Mesothelial cell of epicardium (in vitro differentiated cells): ENCODE results near the gene TNFRSF17. TPM values are rescaled to one million over a fixed set of nuclear protein-coding genes. Genes with fewer than 3 reads are reported as not detected.

Experiments used
- DNase-seq, 2 experiments: peaks; one replicate each; pipeline ENCODE4 v3.0.0; 2021; ENCODE audit warnings: low spot score in 2 of 2; ENCODE audit not compliant: unreplicated experiment in 2 of 2
- H3K27ac Mint-ChIP-seq: 2 replicates; pipeline ENCODE4 v1.8.0; 2021; ENCODE audit warnings: mixed read lengths
- H3K27me3 Mint-ChIP-seq: 2 replicates; pipeline ENCODE4 v1.8.0; 2021; ENCODE audit warnings: low read depth, mixed read lengths
- H3K36me3 Mint-ChIP-seq: 2 replicates; pipeline ENCODE4 v1.8.0; 2021; ENCODE audit warnings: mixed read lengths
- H3K4me1 Mint-ChIP-seq: 2 replicates; pipeline ENCODE4 v1.8.0; 2021; ENCODE audit warnings: mixed read lengths
- H3K4me3 Mint-ChIP-seq: 2 replicates; pipeline ENCODE4 v1.8.0; 2021; ENCODE audit warnings: mild to moderate bottlenecking, moderate library complexity, mixed read lengths
- H3K9me3 Mint-ChIP-seq: 2 replicates; pipeline ENCODE4 v1.8.0; 2021; ENCODE audit warnings: mixed read lengths
- CTCF ChIP-seq: fragments of 200-600 bp; sonication (generic); IDR thresholded peaks from one replicate; pipeline ENCODE4 v1.5.0; 2021; ENCODE audit warnings: antibody characterized with exemption; ENCODE audit not compliant: unreplicated experiment
- total RNA-seq: library from RNA; stranded (reverse); gene quantifications from 3 replicates; pipeline ENCODE4 v1.2.1, GENCODE V29; 2021

Gene TNFRSF17
- total RNA-seq, 1 donor from 2014 or later, result not detected

DNA sequence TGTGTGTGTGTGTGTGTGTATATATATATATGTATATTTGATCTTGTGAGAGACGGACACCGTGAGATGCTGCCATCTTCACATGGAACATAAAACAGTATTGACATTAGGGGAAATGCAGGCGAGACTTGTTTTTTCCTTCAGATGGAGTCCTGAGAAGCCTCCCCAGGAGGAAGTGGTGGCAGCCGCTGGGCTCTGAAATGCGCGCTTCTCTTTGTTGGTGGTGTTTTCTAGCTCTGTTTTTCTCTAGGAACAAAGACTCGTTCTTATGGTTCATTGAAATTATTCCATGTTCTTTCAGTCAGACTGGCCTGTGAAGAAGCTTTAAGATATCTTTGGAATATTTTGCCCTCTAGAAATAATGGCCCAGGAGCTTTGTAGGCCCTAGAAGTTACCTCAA, 44.5 kb downstream of the TNFRSF17 start:
- DNase-seq, result no peak
- Mint-ChIP-seq H3K4me3 (no peak overlapping the region), H3K4me1 (peaks cover 3% of the 10 kb centered on the region), H3K27me3 (no peaks in the 10 kb centered on the region), H3K9me3 (no peaks in the 10 kb centered on the region), H3K27ac (peak overlapping the region; percentile 12), H3K36me3 (peaks cover 5% of the 10 kb centered on the region)
- TF ChIP-seq CTCF, result no peak

DNA sequence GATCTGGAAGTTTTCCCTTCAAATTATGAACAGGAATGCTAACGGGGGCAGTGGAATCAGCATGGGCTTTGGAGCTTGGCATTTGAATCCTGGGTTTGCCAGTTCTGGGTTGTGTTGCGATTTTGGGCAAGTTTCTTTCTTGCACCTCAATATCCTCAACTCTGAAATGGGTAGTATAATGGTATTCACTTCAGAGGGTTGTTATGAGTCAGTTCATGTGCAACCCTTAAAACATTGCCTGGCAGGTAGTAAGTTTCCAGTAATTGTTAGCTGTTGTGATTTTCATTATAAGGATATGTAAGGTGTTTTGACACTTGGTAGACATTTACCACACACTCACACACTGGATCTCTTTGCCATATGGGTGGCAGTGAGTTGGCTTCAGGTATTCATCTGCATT, 44.9 kb downstream of the TNFRSF17 start:
- no peak overlapping the region for H3K4me3 Mint-ChIP-seq
- DNase-seq, result no peak
- H3K4me1 Mint-ChIP-seq, result peaks cover 3% of the 10 kb centered on the region
- peaks cover 3% of the 10 kb centered on the region for H3K36me3 Mint-ChIP-seq
- no peaks in the 10 kb centered on the region for H3K27me3 Mint-ChIP-seq
- no peak for TF ChIP-seq CTCF
- H3K27ac Mint-ChIP-seq, result no peak overlapping the region
- no peaks in the 10 kb centered on the region for H3K9me3 Mint-ChIP-seq

GRCh38 chr16:12010388-12011251, 45.6 kb downstream of the TNFRSF17 start:
- H3K4me1 Mint-ChIP-seq, result peaks cover 3% of the 10 kb centered on the region
- no peak for DNase-seq
- H3K4me3 Mint-ChIP-seq, result no peak overlapping the region
- H3K9me3 Mint-ChIP-seq, result no peaks in the 10 kb centered on the region
- peak overlapping the region; percentile 18 for H3K27ac Mint-ChIP-seq
- H3K36me3 Mint-ChIP-seq, result peaks cover 3% of the 10 kb centered on the region
- H3K27me3 Mint-ChIP-seq, result no peaks in the 10 kb centered on the region
- TF ChIP-seq CTCF, result no peak

GRCh38 chr16:12011565-12011964, 46.6 kb downstream of the TNFRSF17 start:
- TF ChIP-seq CTCF, result no peak
- Mint-ChIP-seq H3K36me3 (peaks cover 3% of the 10 kb centered on the region), H3K9me3 (no peaks in the 10 kb centered on the region), H3K4me3 (no peak overlapping the region), H3K4me1 (peaks cover 3% of the 10 kb centered on the region), H3K27me3 (no peaks in the 10 kb centered on the region), H3K27ac (no peak overlapping the region)
- no peak for DNase-seq

GRCh38 chr16:12016291-12016947, 51.4 kb downstream of the TNFRSF17 start:
- Mint-ChIP-seq H3K9me3 (no peaks in the 10 kb centered on the region), H3K4me3 (no peak overlapping the region), H3K4me1 (peaks cover 7% of the 10 kb centered on the region), H3K27ac (peak overlapping the region; percentile 43), H3K36me3 (no peaks in the 10 kb centered on the region), H3K27me3 (no peaks in the 10 kb centered on the region)
- TF ChIP-seq CTCF, result no peak
- DNase-seq, result no peak
